ENCODE measurements around the gene PRPS1. TPM values are rescaled to one million over a fixed set of nuclear protein-coding genes. Genes with fewer than 3 reads are reported as not detected.
A peak's percentile ranks its signal among the peaks of the same experiment; 100 is the strongest.

The PRPS1 gene
- total and polyA plus RNA-seq, 9 of the 15 experiments (the other 6 are each of a cell fraction or from before 2014, with no cell fraction given) = 47.8 to 175 (median 79.6) TPM

DNA sequence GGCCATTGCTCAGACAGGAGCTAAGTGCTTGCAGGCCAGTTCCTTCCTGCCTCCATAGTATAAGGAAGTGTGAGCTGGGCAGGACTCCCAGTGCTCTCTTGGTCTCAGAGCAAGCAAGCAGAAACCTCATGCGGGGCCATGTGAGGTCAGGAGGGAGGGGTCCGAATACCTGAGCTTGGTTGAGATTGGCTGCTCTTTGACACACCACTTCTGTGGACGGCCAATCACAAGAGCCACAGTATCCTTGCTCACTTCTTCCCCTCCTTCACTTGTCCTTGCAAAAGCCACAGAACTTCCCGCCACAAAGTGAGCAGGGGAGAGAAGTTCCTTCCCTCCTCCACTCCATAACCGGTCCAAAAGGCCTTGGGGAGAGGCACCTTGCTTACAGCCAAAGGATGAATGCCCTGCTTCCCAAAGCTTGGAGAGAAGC, 56.7 kb downstream of the PRPS1 start (continued):
- TF ChIP-seq BDP1 (IDR thresholded peaks at IDR 0.05; ENCODE audit: insufficient read depth, insufficient read length) (no peak), CC2D1A (IDR thresholded peaks at IDR 0.05) (no peak), JUND (IDR thresholded peaks at IDR 0.05; ENCODE audit: borderline replicate concordance, low read depth, low read length) (no peak), JUND (tag; IDR thresholded peaks at IDR 0.05; ENCODE audit: borderline replicate concordance, low read depth, low read length) (peak; percentile 42; the same call in 1 of the 3 replicates), RBM25 (IDR thresholded peaks at IDR 0.05; ENCODE audit: low read depth, low read length, severe bottlenecking) (peak; percentile 11), ZNF197 (CRISPR knock-in tag; IDR thresholded peaks at IDR 0.05; ENCODE audit: low read depth) (no peak), KLF1 (tag; IDR thresholded peaks at IDR 0.05) (no peak), ESRRB (CRISPR knock-in tag; IDR thresholded peaks at IDR 0.05; ENCODE audit: borderline replicate concordance) (no peak), HDAC8 (tag; IDR thresholded peaks at IDR 0.05) (0 out of 2 replicates have a peak, but pooled peaks have one; percentile 32), BCLAF1 (IDR thresholded peaks at IDR 0.05; ENCODE audit: borderline replicate concordance in 1 of 2, control insufficient read depth in 1 of 2, low read depth in 2 of 2, low read length in 1 of 2) (no peak), SNAPC5 (CRISPR knock-in tag; IDR thresholded peaks at IDR 0.05) (no peak), ZNF592 (IDR thresholded peaks at IDR 0.05) (peak; percentile 84), TBP (optimal IDR thresholded peaks at IDR 0.05; ENCODE audit: low read depth, low read length) (peak; percentile 34)
- TF ChIP-seq, protein P1, sequence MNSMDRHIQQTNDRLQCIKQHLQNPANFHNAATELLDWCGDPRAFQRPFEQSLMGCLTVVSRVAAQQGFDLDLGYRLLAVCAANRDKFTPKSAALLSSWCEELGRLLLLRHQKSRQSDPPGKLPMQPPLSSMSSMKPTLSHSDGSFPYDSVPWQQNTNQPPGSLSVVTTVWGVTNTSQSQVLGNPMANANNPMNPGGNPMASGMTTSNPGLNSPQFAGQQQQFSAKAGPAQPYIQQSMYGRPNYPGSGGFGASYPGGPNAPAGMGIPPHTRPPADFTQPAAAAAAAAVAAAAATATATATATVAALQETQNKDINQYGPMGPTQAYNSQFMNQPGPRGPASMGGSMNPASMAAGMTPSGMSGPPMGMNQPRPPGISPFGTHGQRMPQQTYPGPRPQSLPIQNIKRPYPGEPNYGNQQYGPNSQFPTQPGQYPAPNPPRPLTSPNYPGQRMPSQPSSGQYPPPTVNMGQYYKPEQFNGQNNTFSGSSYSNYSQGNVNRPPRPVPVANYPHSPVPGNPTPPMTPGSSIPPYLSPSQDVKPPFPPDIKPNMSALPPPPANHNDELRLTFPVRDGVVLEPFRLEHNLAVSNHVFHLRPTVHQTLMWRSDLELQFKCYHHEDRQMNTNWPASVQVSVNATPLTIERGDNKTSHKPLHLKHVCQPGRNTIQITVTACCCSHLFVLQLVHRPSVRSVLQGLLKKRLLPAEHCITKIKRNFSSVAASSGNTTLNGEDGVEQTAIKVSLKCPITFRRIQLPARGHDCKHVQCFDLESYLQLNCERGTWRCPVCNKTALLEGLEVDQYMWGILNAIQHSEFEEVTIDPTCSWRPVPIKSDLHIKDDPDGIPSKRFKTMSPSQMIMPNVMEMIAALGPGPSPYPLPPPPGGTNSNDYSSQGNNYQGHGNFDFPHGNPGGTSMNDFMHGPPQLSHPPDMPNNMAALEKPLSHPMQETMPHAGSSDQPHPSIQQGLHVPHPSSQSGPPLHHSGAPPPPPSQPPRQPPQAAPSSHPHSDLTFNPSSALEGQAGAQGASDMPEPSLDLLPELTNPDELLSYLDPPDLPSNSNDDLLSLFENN (IDR thresholded peaks at IDR 0.05; ENCODE audit: low read depth in 2 of 2, low read length in 2 of 2) = no peak
- TF ChIP-seq, protein P2, sequence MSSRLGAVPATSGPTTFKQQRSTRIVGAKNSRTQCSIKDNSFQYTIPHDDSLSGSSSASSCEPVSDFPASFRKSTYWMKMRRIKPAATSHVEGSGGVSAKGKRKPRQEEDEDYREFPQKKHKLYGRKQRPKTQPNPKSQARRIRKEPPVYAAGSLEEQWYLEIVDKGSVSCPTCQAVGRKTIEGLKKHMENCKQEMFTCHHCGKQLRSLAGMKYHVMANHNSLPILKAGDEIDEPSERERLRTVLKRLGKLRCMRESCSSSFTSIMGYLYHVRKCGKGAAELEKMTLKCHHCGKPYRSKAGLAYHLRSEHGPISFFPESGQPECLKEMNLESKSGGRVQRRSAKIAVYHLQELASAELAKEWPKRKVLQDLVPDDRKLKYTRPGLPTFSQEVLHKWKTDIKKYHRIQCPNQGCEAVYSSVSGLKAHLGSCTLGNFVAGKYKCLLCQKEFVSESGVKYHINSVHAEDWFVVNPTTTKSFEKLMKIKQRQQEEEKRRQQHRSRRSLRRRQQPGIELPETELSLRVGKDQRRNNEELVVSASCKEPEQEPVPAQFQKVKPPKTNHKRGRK (tag; IDR thresholded peaks at IDR 0.05) = no peak
